NCI-H128 (cell line): ENCODE data around the gene MEGF10.

Source experiments
- DNase-seq: peaks from one replicate; lab custom pipeline; 2025; ENCODE audit not compliant: unreplicated experiment; lab: John Stamatoyannopoulos, UW

MEGF10 gene

GRCh38 chr5:127409246-127409917 lies 118.8 kb downstream of the MEGF10 start:
- DNase-seq = no peak

- DNase-seq = no peak
Observed at GRCh38 chr5:127409921-127410675, 119.5 kb downstream of the MEGF10 start.

DNA sequence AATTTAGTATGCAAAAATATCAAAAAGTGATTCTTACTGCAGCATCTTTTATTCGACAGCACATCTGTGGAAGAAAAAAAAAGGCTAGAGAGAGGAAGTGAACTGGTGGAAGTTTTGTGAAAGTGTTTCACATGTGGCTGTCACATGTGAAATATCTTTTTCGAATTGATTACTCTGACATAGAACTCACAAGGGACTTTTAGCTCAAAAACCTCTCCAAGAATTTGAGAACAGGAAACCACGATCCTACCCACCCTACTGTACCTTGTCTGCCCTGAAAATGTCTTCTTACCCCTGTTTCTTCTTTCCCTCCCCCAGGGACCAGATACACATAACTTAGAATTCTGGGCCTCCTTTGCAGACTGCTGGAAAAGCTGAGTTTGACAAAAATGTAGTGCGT lies 120.4 kb downstream of the MEGF10 start:
- DNase-seq = no peak

DNA sequence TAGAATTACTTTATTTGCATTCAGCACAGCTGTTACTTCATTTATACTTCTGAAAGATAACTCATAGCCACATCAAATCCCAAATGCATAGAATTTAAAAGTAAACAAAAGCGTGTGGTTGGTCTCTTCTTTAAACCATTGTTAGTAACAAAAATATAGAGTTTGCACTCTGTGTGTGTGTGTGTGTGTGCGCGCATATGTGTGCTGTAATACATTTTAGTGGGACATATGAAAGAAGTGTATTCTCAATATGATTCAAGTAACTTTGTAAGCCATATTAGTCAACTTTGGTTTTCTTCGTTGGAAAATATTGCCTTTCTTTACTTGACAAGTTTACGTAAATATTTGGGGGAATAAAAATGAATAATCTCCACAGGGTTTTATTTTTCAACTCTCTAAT lies 120.8 kb downstream of the MEGF10 start:
- DNase-seq = no peak

DNA sequence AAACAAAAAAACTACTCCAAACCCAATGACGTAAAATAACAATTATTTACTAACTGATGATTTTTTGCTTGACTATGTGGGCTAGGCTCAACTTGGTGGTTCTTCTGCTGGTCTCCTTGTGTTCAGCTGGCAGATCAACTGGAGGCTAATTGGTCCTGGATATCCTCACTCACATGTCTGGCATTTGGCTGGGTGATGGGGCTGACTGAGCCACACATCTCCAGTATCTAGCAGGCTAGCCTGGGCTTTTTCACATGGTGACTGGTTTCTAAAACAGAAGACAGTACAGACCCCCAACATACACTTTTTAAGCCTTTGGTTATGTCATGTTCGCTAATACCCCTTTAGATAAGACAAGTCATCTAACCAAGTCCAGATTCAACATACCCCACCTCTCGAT lies 122.1 kb downstream of the MEGF10 start:
- DNase-seq = no peak

DNA sequence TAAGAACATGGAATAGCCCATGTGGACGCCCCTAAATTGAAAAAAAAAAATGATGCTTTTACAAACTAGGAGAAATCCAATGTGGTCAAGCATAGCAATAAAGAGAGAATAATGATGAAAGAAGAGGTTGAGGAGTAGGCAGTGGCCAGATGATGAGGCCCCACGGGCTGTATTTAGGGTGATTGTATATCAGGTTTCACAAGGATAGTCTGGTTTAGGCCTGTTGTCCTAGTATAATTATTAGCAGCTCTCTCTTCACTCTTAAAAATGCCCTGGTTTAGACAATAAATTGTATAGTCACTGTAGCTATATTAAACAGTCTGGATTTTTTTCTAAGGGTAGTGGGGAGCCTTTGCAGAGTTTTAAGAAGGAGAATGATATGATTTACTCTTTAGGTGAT lies 124.4 kb downstream of the MEGF10 start:
- DNase-seq = no peak

GRCh38 chr5:127416906-127417305 lies 126.3 kb downstream of the MEGF10 start:
- no peak for DNase-seq

- no peak for DNase-seq
Observed at GRCh38 chr5:127417528-127417927, 126.9 kb downstream of the MEGF10 start.

DNA sequence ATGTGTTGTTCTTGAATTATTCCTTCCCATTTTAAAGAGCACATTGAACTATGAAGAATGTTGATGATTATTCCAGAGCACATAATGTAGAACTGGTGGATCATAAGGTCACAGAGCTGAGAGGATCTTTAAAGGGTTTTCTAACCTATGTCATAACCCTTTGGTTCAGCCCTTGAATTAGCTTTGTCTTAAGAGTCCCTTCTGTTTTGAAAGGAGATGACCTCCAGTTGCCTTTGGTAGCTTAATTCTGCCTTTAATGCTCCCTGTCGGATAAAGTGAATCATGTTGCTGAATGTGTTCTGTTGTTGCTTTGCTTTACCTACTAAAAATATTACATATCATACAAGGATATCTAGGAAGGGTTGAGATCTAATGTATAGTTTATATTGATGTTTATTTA lies 127.8 kb downstream of the MEGF10 start:
- DNase-seq = no peak

DNA sequence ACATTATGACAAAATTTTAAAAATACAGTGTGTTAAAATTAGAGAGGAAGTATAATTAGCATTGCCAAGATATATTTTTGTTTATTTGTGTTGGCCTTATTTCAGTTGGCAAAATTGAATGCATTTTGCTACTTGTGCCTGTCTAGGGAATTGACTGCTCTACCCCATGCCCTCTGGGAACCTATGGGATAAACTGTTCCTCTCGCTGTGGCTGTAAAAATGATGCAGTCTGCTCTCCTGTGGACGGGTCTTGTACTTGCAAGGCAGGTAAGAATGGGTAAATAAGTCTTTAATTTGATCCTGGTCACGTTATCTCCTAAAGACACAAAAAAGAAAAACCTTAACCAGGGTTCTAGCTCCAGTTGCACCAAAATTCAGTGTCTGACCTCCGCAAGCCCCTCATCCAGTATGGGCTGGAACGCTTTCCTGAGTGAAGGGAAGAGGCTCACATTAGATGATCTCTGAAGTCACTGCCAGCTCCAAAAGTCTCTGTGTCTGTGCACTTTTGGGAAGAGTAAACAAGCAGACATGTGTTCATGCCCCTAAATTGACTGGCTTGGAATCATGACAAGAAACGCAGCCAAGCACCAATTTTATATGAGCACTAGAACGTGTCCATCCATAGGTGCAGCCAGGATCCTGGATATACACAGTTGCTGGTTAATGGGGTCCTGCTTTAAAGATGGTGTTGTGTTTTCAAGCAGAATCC lies 128.5 kb downstream of the MEGF10 start:
- no peak for DNase-seq

DNA sequence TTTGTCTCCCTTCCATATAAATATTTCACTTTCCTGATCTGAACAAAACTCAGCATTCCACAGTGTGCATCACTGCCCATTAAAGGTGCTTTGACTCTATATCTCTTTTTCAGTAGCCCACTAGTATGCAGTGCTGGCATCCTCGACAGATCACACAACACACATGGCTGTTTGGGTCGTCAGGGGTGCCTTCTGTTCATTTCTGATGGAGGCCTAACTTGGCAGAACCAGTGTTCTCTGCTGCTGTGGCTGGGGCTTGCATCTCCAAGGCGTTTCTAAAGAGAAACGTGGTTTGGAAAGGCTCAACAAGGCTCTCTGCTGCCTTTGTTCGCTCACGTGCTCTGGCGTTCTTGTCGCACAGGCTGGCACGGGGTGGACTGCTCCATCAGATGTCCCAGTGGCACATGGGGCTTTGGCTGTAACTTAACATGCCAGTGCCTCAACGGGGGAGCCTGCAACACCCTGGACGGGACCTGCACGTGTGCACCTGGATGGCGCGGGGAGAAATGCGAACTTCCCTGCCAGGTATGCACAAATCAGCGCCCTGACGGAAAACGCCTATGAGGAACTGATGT lies 129.2 kb downstream of the MEGF10 start:
- no peak for DNase-seq

- DNase-seq = no peak
Observed at GRCh38 chr5:127420758-127421157, 130.2 kb downstream of the MEGF10 start.

DNA sequence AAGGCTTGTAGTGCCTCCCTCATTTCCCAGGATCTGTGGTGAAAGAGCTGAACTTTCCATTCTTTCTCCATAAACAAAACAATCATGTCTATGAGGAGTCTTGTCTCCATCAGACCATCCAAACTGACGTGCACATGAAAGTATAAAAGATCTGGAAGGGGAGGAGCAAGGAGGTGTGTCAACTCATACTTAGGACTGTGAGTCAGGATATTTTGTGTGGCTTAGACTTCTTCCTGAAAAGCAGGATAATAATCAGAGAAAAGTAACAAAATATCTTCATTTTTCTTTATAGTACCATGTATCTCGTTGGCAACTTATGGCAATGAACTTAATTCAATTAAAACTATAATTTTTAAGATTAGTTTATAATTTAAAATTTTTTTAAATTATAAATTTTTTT lies 130.9 kb downstream of the MEGF10 start:
- DNase-seq = no peak

DNA sequence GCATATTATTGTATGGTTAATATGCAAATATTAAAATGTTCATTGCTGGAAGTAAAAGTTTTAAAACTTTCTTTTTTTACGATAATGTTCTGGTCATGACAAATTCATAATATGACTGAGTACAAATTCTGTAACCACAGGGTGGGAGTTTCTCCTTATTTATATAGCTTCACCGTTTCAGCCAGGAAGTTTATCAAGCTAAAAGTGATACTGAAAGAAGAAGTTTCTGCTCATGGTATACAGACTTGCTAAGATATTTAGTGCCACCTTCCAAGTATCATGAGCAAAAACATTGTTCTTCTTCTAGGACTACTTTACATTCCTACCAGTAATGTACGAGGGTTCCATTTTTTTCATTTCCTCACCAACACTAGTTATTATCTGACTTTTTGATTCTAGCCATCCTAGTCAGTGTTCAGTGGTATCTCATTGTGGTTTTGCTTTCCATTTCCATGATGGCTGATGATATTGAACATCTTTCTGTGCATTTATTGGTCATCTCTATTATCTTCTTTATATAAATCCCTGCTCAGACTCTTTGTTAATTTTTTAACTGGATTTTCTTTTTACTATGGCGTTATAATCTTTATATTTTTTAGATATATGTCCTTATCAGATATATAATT lies 132.7 kb downstream of the MEGF10 start:
- no peak for DNase-seq

DNA sequence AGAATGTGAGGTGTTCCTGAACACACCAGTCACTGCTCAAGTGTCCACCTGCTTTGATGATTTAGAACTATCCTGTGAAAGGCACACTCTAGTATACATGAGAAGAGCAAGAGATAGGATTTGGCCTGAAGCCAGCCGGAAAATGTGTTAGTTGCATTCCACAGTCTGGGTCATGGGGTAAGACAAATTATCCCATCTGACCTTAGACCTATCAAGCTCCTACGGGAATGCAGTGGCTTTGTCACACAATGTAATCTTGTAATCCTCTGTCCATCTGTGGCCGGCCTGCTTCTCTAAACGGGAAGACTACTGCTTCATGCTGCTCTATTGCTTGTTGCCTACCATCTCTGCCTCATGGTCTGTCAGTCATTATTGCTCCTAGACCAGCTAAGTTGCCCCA lies 134.4 kb downstream of the MEGF10 start:
- DNase-seq = no peak

DNA sequence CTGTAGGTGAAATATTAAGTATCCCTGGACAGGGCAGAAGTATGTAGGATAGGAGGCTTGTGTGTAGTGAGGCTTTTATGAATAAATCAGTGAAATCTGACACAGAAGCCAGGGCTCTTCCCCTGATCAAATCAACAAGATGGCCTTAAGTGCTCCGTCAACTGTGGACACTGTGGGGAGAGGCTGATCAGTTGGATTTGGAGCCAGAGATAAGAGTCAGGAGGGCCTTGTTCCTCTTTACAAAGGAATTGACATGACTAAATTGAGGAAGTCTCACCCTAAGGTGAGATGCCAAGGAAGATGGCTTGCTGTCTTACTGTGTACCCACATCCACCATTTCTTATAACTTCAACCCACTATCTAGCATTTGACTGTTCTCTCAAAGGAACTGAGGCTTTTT lies 135.3 kb downstream of the MEGF10 start:
- DNase-seq = no peak

DNA sequence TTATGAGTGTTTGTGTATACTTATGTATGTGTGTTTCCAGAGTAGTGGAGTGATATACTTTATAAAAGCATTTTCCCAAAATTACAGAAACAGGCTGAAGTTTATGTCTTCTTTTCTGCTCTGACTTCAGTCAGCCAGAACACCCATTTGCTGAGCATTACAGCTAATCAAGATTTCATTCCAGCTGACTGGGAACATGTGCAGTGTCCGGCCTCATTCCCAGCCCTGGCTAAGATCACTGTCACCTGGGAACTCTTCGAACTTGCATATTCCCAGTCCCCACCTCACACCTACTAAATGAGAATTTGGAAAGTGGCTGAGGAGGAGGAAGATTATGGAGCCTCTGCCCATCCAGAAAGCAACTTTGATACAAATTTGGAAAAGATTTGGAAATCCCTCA lies 136.1 kb downstream of the MEGF10 start:
- no peak for DNase-seq

- no peak for DNase-seq
Observed at GRCh38 chr5:127428276-127428675, 137.7 kb downstream of the MEGF10 start.

DNA sequence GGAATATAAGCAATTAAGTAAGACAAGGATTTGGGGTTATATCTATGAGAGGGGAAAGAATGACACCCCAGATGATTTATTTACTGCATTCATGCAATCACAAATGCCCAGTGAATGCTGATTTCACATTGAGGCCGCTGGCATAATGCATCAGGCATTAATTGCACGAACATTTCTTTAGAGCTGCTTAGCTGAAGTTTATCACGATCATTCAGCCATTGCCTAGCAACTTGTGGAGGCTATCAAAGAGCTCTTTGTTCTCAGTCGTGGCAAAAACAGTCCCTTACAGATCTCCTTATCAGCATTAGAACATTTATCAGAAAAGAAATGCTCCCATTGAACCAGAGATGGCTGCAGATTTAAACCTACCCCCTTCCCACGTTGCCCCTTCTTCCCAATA lies 138.2 kb downstream of the MEGF10 start:
- DNase-seq = no peak

- DNase-seq = no peak
Observed at GRCh38 chr5:127429928-127430327, 139.3 kb downstream of the MEGF10 start.

GRCh38 chr5:127430627-127431026 lies 140.0 kb downstream of the MEGF10 start:
- no peak for DNase-seq
